ENCODE data around the gene SMPDL3A. TPM values are rescaled to one million over a fixed set of nuclear protein-coding genes. Genes with fewer than 3 reads are reported as not detected.

The SMPDL3A gene
- total RNA-seq = 5.1 and 24.1 TPM in 2 replicates

DNA sequence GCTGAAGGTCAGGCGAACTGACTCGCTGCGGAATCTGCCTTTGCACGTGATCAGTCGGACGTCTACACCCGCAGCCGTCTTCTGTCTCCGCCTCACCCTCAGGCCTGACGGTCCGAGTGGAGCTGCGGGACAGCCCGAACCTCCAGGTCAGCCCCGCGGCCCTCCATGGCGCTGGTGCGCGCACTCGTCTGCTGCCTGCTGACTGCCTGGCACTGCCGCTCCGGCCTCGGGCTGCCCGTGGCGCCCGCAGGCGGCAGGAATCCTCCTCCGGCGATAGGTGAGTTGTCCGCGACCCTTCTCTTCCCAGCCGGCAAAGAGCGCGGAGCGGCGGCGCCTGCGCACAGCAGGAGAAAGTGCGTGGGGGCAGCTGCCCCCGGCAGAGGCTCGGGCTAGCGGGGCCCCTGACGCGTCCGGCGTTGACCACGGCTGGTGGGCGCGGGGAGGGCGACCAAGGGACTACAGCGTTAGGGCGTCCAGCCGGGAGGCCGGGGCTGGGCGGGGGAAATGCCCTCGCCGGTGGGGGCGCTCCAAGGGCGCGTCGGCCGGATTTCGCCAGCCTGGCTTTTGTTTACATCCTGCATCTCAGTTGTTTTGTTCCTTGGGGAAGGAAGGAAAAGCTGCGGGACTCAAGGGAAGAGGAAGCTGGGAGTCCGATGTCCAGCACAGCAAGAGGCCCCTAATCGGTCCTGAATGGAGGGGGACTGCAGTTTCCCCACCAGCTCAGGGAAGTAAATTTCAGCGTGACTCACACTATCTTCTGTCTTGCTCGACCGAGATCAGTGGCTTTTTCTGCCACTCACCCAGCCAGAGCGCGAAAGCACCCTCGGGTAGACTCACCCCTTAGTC is at the start of gene SMPDL3A:
SMPDL3A (plus strand) TSS at position 77 of the 846 bp plus-strand sequence; CDS start at position 166, 89 bp downstream.

GRCh38 chr6:122779667-122780066 is 9.4 kb upstream of the SMPDL3A start, which contains the start of gene FABP7:
Gene FABP7, plus strand, starts transcription at chr6:122779716. Its CDS starts 79 bp downstream, at chr6:122779795.

Other genes with a start within 250 kb of the SMPDL3A start
- 1.6 and 5.9 TPM in 2 replicates for gene PKIB, start 178.9 kb upstream of the SMPDL3A start, total RNA-seq
- gene FABP7, start 9.5 kb upstream of the SMPDL3A start, total RNA-seq = not detected in 2 replicates
- gene CLVS2, start 207.0 kb downstream of the SMPDL3A start, total RNA-seq = under 0.01 TPM in 1 of 2 replicates, not detected in the other